Fibroblast of lung (primary cell): ENCODE data around the gene SGCE. TPM values are rescaled to one million over a fixed set of nuclear protein-coding genes. Genes with fewer than 3 reads are reported as not detected.

Experiments used
- DNase-seq, 2 donors: peaks; one replicate each; pipeline versions ENCODE4 v3.0.0 to v3.0.0-alpha.2; 2010; ENCODE audit warnings: low read depth in 2 of 2
- H2AFZ ChIP-seq: 2 replicates; pipeline ENCODE4 v1.5.1; 2012; ENCODE audit warnings: low read length, control low read depth, inconsistent platforms
- H3K27ac ChIP-seq: 2 replicates; pipeline ENCODE4 v1.5.1; 2011; ENCODE audit warnings: low read length, control low read depth; ENCODE audit not compliant: insufficient read depth
- H3K27me3 ChIP-seq: 2 replicates; pipeline ENCODE4 v1.5.1; 2011; ENCODE audit warnings: mild to moderate bottlenecking, low read length; ENCODE audit not compliant: control insufficient read depth, insufficient read depth
- H3K36me3 ChIP-seq: 2 replicates; pipeline ENCODE4 v1.5.1; 2011; ENCODE audit warnings: low read length; ENCODE audit not compliant: control insufficient read depth, insufficient read depth
- H3K4me1 ChIP-seq: 2 replicates; pipeline ENCODE4 v1.5.1; 2011; ENCODE audit warnings: low read length; ENCODE audit not compliant: control insufficient read depth, insufficient read depth; ENCODE audit errors: extremely low read depth
- H3K4me2 ChIP-seq: 2 replicates; pipeline ENCODE4 v1.5.1; 2011; ENCODE audit warnings: low read length, control low read depth; ENCODE audit not compliant: insufficient read depth; ENCODE audit errors: extremely low read depth
- H3K4me3 ChIP-seq, 4 experiments: fragments of 200-600 bp in 1 of 4; sonication (generic) in 1 of 4; replicated peaks in 1 of 4; 2 replicates each; pipeline ENCODE4 v1.5.1; 2011 to 2016; ENCODE audit warnings: low read length in 4 of 4, low read depth in 3 of 4, mild to moderate bottlenecking in 3 of 4, control low read depth in 2 of 4, inconsistent platforms in 1 of 4, mixed read lengths in 1 of 4; ENCODE audit not compliant: insufficient read depth in 1 of 4; ENCODE audit errors: control extremely low read depth in 1 of 4
- H3K79me2 ChIP-seq: 2 replicates; pipeline ENCODE4 v1.5.1; 2012; ENCODE audit warnings: mild to moderate bottlenecking, low read length, inconsistent platforms; ENCODE audit not compliant: control insufficient read depth, insufficient read depth
- H3K9ac ChIP-seq: 2 replicates; pipeline ENCODE4 v1.5.1; 2011; ENCODE audit warnings: mild to moderate bottlenecking, low read length, control low read depth; ENCODE audit not compliant: insufficient read depth
- H3K9me3 ChIP-seq: 2 replicates; pipeline ENCODE4 v1.5.1; 2012; ENCODE audit warnings: low read depth, low read length; ENCODE audit not compliant: control insufficient read depth, insufficient read depth
- H4K20me1 ChIP-seq: 2 replicates; pipeline ENCODE4 v1.5.1; 2011; ENCODE audit warnings: low read length; ENCODE audit not compliant: control insufficient read depth, insufficient read depth; ENCODE audit errors: extremely low read depth
- CTCF ChIP-seq, 2 donors: IDR thresholded peaks in 1 of 2; conservative IDR thresholded peaks in 1 of 2; 1 replicate in 1 of 2; 2 replicates in 1 of 2; pipeline ENCODE4 v1.5.1; 2011 to 2012; ENCODE audit warnings: low read length in 2 of 2, control low read depth in 1 of 2, inconsistent platforms in 1 of 2, low read depth in 1 of 2, mild to moderate bottlenecking in 1 of 2
- EZH2 ChIP-seq: IDR thresholded peaks from 2 replicates; pipeline ENCODE4 v1.5.1; 2012; ENCODE audit warnings: low read length, control low read depth, mild to moderate bottlenecking; ENCODE audit errors: missing control alignments
- polyA plus RNA-seq, 2 donors: library from polyadenylated mRNA; depleted of rRNA in 1 of 2; stranded (reverse) in 1 of 2; unstranded in 1 of 2; fragments of >200 nt; gene quantifications; 2 replicates each; pipeline ENCODE4 v1.2.1, GENCODE V29; 2011 to 2012; ENCODE audit warnings: missing spikeins in 1 of 2
- total RNA-seq: library from RNA; depleted of rRNA; stranded (reverse); fragments of >200 nt; gene quantifications from 2 replicates; pipeline ENCODE4 v1.2.1, GENCODE V29; 2014

Gene SGCE
- total and polyA plus RNA-seq, 2 donors (not counting 1 experiment from before 2014, with no cell fraction given): 106 to 184 TPM

GRCh38 chr7:94556028-94556427 is 99.9 kb downstream of the SGCE start:
- Histone ChIP-seq H3K4me2 (no peak overlapping the region), H3K4me1 (no peaks in the 10 kb centered on the region), H3K4me3 (no peak overlapping the region), H3K9me3 (no peaks in the 10 kb centered on the region), H2AFZ (no peak overlapping the region), H3K79me2 (no peaks in the 10 kb centered on the region), H3K9ac (no peak overlapping the region), H3K36me3 (no peaks in the 10 kb centered on the region), H4K20me1 (no peaks in the 10 kb centered on the region), H3K27ac (no peak overlapping the region), H3K27me3 (no peaks in the 10 kb centered on the region)
- no peak for TF ChIP-seq EZH2
- DNase-seq: no peak

DNA sequence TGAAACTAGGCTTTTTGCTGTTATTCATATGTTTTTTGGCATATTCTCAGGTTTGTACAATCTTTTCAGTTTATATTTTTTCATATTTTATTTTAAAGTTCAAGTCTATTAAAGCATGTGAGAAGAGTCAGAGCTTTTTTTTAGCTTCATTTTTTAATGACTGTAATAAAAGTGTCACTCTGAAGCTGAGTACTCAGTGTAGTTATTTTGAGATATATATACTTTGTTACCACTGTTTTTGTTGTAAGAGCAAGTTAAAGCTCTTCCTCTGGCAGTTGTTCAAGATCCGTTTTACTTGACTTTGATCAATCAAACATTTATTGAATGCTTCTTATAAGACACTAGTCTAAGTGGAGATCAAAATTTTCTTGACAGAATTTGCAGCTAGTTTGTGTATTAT is 108.8 kb downstream of the SGCE start:
- Histone ChIP-seq H3K4me1 (no peaks in the 10 kb centered on the region), H3K9me3 (no peaks in the 10 kb centered on the region), H3K27ac (no peak overlapping the region), H3K4me2 (no peak overlapping the region), H3K9ac (no peak overlapping the region), H3K36me3 (no peaks in the 10 kb centered on the region), H4K20me1 (no peaks in the 10 kb centered on the region), H3K4me3 (no peak overlapping the region), H2AFZ (no peak overlapping the region), H3K79me2 (no peaks in the 10 kb centered on the region), H3K27me3 (no peaks in the 10 kb centered on the region)
- TF ChIP-seq EZH2 (no peak), CTCF (conservative IDR thresholded peaks at IDR 0.05 in 1 of 2, IDR thresholded peaks at IDR 0.05 in 1 of 2; ENCODE audit: low read depth in 1 of 2, low read length in 2 of 2) (no peak)
- DNase-seq: no peak

DNA sequence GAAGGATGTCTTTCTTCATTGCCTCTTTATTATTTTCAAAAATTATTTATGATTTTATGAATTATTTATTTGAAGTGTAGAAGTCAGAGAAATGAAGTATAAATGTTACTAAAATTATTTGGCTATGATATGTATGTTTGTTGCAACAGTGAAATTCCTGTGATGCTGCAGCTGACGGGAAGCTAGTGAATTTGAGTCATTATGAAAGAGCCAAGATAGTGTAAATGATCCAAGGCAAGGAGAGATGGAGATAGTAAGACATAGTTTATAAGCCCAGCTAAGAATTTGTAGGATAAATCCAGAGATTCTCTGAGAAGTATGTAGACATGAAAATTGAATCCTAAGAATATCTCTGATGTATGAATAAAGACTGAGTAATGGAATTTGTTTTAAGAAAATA is 115.5 kb downstream of the SGCE start:
- Histone ChIP-seq H3K9ac (no peak overlapping the region), H3K27ac (no peak overlapping the region), H3K79me2 (no peaks in the 10 kb centered on the region), H4K20me1 (no peaks in the 10 kb centered on the region), H3K4me1 (no peaks in the 10 kb centered on the region), H3K36me3 (no peaks in the 10 kb centered on the region), H2AFZ (no peak overlapping the region), H3K4me3 (no peak overlapping the region), H3K27me3 (no peaks in the 10 kb centered on the region), H3K9me3 (no peaks in the 10 kb centered on the region), H3K4me2 (no peak overlapping the region)
- TF ChIP-seq EZH2 (no peak), CTCF (conservative IDR thresholded peaks at IDR 0.05 in 1 of 2, IDR thresholded peaks at IDR 0.05 in 1 of 2; ENCODE audit: low read depth in 1 of 2, low read length in 2 of 2) (no peak)
- DNase-seq: peak; percentile 9 to 19

Other genes starting within 250 kb of the SGCE start
- gene CASD1, start 146.3 kb downstream of the SGCE start, total RNA-seq: 13.6 and 14.2 TPM in 2 replicates
- 7.0 and 10.6 TPM in 2 replicates for gene CASD1, start 146.3 kb downstream of the SGCE start, polyA plus RNA-seq